CD4-positive, alpha-beta T cell treated with Interleukin-17A for 4 hours (primary cell): ENCODE measurements around the gene SCN3B.
A peak's percentile ranks its signal among the peaks of the same experiment; 100 is the strongest.
"Not testable (repeated sequence)": the region's sequence is repeated elsewhere in the genome, so short reads cannot be mapped to it uniquely, and the experiment has no call there.

Experiments
- DNase-seq: peaks from one replicate; pipeline ENCODE4 v3.0.0-alpha.2; 2020; ENCODE audit warnings: mixed read lengths

SCN3B gene, protein sequence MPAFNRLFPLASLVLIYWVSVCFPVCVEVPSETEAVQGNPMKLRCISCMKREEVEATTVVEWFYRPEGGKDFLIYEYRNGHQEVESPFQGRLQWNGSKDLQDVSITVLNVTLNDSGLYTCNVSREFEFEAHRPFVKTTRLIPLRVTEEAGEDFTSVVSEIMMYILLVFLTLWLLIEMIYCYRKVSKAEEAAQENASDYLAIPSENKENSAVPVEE

DNA sequence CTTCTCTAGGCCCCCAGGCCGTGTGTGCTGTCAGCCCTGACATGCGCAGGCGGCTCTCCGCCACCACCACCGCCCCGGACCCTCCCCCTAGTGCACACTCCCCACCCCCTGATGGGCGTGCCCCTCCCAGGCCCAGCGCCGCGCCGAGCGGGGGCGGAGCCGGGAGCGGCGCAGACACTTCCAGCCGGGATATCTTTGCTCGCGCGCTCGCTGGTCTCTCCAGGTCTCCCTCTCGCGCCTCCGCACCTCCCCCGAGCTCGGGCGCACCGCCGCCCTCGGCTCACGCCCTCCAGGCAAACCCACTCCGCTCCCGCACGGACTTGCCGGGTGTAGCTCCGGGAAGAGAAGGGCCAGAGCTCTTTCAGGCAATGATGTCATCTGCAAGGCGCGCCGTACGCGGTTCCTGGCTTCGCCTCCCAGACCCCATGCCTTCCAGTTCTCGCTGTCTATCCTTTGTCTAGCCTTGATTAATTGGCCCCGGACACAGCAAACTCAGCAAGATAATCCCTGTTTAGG lies at the start of gene SCN3B:
Gene SCN3B (minus strand): TSS at position 59 of the 516 bp plus-strand sequence. CDS start 823 bp downstream, outside the sequence.
- DNase-seq, result peak; percentile 57

DNA sequence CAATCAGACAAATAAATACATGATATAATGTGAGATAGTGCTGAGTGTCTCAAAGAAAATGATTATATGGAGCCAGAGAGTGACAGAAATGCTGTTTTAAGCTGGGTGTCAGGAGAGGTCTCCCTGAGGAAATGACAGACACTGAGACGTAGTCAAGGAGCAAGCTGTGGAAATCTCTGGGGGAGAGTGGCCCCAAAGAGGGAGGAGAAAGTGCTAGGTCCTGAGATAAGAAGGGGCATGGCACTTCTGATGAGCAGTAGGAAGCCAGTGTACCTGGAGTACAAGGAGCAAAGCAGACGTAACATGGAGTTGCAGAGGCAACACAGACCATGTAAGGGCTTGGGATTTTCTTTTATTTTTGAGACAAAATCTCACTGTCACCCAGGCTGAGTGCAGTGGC lies 48.3 kb upstream of the SCN3B start:
- no peak for DNase-seq

DNA sequence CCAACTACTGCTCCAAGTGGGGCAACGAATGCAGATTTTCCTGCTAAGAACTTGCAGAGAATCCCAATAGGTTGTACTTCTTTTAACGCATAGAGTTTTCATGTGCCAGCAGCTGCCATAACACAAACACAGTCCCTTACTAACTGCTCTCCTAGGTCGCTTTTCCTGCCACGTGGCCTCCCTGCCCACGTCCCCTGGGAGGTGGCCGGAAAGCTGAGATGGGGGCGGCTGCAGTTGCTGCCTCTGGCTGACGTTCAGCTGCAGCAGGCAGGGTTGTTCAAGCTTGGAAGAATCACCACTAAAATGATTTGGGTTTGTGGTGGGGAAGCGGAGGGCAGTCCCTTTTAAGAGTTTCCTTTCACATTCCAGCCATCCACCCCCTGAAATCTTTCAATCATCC lies 47.7 kb upstream of the SCN3B start:
- no peak for DNase-seq

DNA sequence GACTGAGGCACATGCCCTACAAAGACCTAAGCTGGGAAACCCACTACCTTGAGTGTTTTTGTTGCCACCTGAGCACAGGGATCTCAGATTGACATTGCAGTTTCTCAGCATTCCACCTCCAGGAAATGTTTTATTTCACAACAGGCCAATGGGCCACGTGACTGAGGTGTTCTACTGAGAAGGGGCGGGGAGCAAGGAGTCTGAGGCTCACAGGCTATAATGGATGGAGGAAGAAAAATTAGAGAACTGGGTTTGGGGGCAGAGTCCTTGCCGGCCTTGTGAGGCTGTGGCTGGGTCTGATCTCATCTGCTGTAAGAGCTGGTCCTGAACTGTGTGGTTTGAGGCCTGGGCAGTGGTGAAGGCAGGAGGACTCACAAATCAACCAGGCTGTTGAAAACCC lies 46.3 kb upstream of the SCN3B start:
- DNase-seq, result no peak

DNA sequence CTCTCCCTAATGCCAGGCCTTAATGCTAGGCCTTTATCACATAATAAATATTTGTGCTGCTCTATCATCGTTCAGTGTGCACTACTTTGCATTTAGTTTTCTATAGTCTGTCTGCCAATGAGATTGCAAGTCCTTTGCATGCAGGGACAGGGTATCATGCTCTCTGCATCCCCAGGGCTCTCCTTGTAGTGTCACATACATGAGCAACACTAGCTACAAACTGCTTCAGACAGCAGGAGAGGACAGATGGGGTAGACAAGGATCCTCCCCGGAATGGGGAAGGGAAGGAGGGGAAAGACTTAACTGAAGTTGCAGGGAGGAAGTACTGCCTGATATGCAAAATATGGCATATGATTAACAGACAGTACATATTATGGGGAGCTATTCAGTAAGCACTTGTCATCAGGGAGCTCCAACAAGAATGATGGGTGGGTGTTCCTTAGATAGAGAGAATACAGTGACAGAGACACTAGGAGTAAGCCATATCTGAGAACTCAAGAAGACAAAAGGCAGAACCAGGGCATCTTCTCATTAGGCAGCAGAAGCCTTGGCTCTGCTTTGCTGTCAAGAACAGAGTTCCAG lies 44.2 kb upstream of the SCN3B start:
- DNase-seq, result no peak

DNA sequence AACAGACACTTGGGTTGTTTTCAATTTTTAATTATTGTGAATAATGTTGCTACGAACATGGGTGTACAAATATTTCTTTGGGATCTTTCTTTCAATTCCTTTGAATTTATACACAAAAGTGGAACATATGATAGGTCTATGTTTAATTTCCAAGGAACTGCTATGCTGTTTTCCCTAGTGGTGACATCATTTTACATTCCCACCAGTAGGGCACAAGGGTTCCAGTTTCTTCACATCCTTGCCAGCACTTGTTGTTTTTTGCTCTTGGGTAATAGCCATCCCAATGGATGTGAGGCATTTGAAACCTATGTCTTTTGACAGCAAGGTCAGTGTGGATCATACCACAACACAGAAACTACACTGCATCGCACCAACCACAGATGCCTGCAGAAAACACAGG lies 41.8 kb upstream of the SCN3B start:
- no peak for DNase-seq

DNA sequence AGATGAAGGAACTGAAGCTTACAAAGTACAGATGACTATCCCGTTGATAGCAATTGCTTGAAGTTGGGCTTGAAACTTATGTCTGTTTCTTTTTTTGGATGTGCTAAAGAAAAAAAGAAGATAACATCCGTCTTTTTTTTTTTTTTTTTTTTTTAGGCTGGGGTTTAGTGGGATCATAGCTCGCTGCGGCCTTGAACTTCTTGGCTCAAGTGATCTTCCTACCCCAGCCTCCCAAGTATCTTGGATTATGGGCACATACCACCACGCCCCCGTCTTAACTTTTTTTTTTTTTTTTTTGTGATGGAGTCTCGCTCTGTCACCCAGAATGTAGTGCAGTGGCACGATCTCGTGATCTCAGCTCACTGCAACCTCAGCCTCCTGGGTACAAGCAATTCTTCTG lies 40.8 kb upstream of the SCN3B start:
- no peak for DNase-seq

DNA sequence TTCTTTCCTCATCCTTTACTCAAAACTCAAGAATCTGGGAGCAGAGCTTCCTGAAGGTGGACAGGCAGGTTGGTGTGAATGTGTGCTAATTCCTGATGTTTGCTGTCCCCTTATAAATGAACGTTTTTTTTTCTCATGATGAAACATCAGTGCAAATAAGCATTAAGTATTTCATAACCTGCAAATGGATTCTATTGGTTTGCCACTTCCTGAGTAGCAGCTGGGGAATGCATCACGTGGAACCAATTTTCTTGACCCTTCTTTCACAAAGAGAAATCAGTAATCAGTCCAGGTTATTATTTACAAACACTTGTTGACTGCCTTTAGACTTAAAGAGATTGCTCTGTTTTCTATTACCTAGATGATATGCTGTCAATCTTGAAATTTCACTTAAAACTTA lies 40.1 kb upstream of the SCN3B start:
- DNase-seq, result no peak

DNA sequence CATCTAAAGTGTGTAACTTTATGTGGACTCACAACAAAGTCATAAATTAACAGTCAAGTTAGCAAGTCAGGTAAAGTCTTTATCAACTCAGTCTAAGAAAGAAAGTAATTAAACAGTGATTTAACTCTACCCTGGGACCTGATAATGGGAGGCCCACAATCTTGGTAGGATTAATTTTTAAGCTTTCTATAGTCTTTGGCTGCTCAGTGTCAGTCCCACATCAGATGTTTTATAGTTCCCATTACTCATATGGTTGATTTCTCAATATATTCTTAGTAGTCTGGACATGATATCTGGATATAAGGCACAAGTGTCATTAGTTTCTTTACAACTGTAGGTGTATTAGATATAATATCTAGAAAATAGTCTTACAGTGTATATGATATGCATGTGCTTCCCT lies 38.5 kb upstream of the SCN3B start:
- no peak for DNase-seq

DNA sequence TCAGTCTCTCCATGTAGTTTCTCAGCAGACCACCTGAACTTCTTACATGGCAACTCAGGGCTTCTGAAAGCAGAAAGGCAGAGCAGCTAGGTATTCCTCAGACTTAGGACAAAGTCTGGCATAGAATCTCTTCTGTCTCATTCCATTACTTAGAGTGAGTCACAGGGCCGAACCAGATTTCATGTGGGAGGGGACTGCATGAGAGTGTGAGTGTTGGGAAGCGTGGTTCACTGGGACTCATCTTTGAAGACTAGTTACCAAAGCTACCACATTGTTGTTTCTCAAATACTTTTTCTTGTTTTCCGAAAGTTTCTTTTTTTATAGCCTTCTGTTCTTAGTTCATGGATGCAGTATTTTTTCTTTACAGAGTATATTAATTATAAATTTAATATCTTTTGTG lies 36.1 kb upstream of the SCN3B start:
- DNase-seq, result no peak

DNA sequence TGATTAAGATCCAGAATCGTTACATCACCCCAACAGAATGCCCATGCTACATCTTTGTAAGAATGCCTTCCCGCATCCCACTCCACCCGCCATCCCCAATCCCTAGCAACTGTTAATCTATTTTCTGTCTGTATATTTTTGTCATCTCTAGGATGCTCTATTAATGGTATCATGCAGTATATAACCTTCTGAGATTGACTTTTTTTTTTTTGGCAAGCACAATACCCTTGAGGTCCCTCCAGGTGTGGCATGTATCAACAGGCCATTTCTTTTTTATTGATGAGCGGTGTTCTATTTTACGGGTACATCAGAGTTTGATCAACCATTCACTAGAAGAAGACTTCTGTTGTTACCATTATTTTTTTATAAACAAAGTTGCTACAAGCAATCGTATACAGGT lies 30.2 kb upstream of the SCN3B start:
- DNase-seq, result no peak

DNA sequence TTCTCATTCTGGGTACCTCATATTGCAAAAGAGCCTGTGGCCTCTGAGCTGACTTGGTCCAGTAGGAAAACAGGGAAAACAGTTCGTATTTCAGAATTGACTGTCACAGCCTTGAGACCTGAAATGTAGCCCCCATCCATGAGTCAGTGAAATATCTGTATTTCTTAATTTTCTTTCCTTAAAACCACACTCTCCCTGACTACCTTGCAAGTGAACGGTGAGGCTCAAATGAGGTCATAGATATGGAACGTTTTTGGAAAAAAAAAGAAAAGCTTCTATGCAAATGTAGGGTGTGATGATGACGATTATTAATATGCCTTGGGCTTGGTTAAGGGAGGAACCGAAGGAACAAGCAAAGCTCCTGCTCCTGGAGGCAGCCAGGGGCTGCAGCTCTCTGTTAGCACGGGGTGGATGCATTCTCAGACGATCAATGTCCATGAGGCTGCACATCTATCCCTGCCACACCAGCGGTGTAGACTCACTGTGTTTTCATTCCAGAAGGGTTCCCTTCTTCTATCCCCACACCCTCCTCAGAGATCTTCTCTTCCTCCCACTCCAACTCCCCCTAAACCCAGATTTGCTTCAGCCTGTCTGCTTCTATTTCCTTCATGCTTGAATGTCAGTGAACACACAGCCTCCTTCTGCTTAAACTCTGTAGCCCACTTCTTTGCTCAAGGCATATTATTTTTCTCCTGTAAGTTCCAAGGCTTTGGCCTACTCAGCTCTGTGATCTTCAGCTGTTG lies 29.2 kb upstream of the SCN3B start:
- DNase-seq, result no peak

DNA sequence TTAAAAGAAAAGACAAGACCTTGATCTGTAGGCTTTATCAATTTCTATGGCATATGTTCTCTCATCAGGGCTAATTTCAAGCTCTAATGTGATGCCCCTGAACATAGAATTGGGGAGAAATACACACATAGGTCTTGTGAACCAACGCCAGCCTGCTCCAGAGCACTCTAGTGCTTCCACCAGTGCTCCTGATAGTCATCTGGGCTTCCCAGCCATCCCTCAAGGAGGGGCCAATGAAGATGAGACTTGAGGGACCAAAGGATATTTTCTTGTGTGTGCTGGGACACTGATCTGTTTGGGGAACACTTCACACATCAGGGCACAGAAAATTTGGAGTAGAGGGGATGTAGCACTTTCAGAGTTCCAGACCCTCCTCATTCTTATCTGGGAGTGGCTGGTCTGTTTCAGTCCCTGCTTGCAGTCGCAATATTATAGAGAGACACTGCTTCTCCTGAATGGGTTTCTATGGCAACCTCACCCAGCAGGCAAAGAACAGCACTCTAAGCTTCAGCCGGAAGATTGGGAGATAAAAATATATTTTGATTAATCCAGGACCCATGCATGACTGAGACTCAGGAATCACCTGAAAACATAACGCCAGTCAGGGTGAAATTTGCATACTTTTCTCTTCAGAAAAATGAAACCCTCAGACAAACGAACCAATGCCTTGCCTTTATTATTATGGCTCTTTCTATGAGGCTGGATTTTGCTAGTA lies 28.4 kb upstream of the SCN3B start:
- DNase-seq, result no peak

DNA sequence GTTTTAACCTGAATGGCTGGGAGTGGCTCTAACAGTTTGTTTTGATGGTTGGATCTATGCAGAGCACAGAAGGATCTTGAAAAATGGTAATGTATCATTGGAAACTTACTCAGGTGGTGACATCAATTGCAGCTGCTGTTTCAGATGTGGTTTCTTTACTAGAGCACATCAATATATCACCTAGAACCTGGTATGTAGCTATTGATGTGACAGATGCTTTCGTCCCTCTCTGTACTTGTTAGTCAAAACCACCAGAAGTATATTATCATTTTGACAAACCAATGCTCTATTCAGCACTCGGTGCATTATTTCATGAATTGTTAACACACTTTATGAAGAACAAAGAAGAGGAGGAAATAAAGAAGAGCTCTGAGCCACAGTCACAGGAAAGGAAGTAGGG lies 26.6 kb upstream of the SCN3B start:
- DNase-seq, result peak; percentile 6

DNA sequence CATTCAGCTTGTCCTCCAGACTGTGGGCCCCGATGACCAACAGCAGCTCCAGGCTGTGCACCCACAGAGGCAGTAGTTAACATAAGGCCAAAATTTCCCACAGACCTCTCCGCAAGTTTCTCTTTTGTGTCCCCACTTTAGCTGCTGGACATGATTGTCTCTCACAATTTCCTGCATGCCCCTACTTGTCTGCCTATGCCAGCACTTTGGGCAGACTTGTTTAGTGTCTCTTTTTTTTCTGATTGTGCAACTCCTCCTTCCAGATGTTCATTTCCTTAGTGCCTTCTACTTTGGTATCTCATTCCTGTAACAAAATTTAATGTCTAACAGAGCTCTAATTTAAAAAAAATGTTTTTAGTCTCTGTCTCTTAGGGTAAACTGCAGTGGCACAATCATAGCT lies 23.8 kb upstream of the SCN3B start:
- no peak for DNase-seq

DNA sequence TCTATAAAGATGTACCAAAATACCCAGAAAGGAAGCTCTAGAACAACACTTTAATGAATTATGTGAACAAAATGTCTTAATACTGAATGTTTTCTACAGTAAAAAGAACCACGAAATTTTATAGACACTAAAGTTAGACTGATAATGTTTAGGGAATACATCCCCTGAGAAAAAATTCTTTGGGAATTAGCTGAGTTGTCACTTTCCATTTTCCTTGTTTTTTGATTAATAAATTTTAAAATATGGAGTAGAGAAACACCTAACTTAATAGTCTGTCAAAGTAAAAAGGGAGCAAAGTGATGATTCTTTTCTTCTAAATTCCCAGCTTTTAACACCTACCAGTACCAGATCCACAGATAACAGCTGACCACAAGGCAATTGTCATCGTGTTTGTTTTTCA lies 23.1 kb upstream of the SCN3B start:
- no peak for DNase-seq

DNA sequence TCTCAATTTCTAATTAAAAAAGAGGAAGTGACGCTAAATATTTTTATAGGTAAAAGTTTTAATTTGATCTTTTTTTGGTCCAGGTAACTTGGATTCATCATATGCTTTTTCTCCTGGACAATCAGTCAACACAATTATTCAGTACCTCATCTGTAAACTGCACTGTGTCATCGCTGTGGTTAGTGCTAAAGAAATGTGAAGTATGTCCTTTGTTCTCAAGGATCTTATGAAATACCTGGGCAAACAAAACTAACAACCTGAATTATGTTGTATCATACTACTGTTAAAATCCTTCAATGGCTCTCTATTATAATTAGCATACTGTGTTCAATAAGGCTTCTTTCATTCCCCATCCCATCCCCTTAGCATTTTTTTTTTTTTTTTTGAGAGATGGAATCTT lies 19.9 kb upstream of the SCN3B start:
- DNase-seq, result no peak

DNA sequence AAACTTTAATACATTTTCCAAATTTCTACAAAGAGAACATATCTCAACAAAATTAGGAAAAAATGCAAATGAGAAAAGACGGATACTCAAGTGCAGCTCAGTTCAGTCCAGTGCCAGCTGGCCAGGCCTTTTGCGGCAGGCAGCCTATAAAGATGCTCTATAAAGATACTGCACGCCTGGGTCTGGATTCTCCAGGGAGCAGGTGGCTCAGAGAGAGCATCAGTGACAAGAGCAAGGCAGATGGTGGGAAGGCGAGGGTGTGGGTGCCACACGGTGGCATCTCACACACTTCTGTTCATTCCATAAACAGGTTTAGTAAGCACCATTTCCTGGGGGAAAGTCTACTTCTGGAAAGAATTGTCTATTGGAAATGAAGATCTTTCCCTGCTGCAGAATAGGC lies 18.1 kb upstream of the SCN3B start:
- no peak for DNase-seq

DNA sequence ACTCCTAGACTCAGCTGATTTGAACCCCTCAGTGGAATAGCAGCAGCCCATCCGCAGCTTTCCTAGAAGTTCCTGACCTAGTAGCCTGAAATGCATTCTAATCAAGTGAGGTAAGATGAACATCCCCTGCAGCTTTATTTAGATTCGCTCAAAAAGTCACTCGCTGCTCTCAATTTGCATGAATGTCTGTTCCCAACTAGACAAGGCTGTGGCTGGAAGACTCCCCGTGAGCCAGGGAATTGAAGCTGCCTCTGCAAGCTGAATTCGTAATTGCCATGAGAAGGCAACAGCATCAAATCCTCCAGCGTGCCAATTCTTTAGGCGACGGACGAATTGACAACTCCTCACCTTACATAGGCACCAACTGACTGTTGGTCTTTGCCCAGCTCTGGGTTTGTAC lies 17.1 kb upstream of the SCN3B start:
- no peak for DNase-seq

DNA sequence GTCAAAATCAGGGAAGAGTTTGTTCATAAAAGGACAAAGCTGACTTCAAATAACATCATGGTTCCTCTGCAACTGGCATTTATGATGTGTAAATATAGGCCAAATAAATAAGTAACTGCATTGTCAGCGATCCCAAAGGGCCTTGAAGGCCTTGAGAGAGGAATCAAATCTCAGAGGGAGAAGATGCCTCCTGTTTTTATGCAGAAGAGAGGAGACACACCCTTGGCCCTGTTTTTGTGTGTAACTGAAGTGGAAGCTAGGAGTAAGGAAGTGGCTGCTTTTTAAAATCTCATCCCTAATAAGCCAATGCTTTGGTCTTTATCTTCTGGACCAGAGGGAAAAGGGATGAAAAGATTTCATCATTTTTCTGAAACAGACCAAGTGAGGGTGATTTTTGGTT lies 15.7 kb upstream of the SCN3B start:
- DNase-seq, result no peak

DNA sequence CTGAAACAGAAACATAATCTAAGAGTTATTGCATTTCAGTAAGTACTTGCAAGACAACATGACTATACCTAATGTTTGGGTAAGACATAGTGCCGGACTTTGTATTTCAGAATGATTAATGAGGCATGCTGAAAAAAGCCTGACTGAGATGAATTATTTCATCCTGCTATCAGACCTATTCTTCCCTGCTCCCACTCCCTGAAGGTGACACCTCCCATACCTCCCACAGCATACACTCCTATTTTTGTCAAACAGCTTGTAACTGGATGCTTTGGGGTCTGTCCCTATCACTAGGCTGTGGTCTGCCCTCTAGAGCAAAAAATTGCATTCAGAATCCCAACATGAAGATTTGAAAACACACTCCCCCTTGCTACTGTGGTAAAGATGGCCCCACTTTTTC lies 10.9 kb upstream of the SCN3B start:
- DNase-seq, result no peak

DNA sequence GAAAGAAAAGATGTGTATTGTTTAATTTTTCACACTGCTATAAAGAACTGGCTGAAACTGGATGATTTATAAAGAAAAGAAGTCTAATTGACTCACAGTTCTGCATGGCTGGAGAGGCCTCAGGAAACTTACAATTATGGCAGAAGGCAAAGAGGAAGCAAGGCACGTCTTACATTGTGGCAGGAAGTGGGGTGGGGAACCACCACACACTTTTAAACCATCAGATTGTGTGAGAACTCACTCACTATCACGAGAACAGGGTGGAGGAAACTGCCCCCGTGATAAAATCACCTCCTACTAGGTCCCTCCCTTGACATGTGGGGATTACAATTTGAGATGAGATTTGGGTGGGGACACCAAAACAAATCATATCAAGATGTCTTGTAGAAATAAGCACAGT lies 5.5 kb upstream of the SCN3B start:
- DNase-seq, result not testable (repeated sequence)

DNA sequence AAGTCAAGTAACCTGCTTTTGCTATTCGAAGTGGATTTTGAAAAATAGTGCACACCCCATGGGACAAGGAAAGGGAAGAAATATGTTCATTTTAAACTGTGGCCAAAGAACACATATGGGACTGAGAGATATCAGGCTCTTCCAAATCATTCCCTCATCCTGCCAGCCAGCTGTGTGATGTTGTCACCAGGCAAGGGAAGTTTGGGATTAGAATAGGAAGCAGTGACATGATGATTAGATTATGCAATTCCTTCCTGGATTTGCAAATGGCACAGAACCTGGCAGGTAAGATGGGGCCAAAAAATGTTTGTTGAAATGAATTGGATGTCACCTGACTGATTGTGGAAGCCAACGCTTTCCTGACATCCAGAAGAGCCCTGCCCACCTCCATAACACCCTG lies 4.9 kb upstream of the SCN3B start:
- DNase-seq, result no peak
